ENCODE results near the gene HSD17B12.

DNA sequence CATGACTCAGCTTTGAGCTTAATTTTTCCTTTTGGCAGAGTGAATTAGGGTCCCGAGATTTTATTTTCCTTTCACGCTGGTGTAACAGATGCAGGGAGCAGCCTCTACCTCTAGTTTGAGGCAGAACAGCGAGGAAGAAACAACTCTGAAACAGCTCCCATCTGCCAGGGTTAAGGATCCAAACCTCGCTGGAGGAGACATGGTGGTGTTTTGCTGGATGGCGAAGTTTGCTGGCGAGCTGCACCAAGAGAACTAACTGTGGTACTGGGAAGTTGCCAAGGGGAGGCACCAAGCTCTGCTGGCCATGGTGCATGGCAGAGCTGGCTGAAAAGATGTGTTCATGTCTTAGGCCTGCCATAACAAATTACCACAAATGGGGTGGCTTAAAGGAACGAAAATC, 192.5 kb downstream of the HSD17B12 start:
- TF ChIP-seq, protein P1, sequence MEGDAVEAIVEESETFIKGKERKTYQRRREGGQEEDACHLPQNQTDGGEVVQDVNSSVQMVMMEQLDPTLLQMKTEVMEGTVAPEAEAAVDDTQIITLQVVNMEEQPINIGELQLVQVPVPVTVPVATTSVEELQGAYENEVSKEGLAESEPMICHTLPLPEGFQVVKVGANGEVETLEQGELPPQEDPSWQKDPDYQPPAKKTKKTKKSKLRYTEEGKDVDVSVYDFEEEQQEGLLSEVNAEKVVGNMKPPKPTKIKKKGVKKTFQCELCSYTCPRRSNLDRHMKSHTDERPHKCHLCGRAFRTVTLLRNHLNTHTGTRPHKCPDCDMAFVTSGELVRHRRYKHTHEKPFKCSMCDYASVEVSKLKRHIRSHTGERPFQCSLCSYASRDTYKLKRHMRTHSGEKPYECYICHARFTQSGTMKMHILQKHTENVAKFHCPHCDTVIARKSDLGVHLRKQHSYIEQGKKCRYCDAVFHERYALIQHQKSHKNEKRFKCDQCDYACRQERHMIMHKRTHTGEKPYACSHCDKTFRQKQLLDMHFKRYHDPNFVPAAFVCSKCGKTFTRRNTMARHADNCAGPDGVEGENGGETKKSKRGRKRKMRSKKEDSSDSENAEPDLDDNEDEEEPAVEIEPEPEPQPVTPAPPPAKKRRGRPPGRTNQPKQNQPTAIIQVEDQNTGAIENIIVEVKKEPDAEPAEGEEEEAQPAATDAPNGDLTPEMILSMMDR (IDR thresholded peaks at IDR 0.05; ENCODE audit: low read length), result no peak
- no peak for TF ChIP-seq EZH2 (IDR thresholded peaks at IDR 0.05; ENCODE audit: borderline replicate concordance, low read length)

Data from OCI-LY1 (cell line).